ENCODE results near the gene TENM3.

DNA sequence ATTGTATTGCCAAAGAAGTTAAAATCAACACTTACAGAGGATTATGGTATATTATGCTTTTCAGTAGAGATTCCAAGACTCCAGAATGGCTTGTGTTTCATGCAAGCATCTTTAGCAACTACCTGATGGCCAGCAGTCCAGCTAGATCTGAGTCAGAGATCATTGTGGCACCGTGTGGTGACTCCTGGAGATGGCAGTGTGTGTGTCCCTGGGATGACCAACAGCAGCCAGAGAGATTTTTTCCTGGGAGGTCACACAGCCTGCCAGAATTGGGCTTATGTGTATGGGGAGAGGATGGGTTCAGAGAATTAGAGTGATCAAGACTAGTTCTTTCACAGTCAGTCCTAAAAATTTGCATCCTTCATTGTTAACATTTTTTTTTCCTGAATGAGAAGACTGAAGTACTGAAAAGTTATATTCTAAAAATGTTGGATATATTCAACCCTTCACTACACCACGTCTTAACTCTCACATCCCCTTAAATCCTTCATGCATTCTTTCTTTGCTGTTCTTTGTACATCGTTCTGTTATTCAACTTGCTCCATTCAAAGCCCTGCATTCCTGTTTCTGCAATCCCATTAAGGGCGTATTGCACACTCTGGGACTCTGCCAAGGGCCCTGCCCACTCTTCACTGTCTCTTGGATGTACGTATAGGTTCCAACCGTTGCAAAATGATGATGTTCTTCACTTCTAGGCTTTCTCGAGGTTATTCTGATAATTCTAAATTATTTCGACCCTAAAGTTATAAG lies 12.4 kb downstream of the TENM3 start:
- TF ChIP-seq, protein P1, sequence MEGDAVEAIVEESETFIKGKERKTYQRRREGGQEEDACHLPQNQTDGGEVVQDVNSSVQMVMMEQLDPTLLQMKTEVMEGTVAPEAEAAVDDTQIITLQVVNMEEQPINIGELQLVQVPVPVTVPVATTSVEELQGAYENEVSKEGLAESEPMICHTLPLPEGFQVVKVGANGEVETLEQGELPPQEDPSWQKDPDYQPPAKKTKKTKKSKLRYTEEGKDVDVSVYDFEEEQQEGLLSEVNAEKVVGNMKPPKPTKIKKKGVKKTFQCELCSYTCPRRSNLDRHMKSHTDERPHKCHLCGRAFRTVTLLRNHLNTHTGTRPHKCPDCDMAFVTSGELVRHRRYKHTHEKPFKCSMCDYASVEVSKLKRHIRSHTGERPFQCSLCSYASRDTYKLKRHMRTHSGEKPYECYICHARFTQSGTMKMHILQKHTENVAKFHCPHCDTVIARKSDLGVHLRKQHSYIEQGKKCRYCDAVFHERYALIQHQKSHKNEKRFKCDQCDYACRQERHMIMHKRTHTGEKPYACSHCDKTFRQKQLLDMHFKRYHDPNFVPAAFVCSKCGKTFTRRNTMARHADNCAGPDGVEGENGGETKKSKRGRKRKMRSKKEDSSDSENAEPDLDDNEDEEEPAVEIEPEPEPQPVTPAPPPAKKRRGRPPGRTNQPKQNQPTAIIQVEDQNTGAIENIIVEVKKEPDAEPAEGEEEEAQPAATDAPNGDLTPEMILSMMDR (IDR thresholded peaks at IDR 0.05) = no peak
- no peak for TF ChIP-seq POLR2A (IDR thresholded peaks at IDR 0.05)

Measured in lower leg skin (tissue), 3 donors.